Skin of body (tissue), 3 donors: ENCODE results near the gene FAF2. TPM values are rescaled to one million over a fixed set of nuclear protein-coding genes. Genes with fewer than 3 reads are reported as not detected.
"Not testable (repeated sequence)": the region's sequence is repeated elsewhere in the genome, so short reads cannot be mapped to it uniquely, and the experiment has no call there.

Source experiments
- DNase-seq: peaks from one replicate; lab custom pipeline; 2025; lab: John Stamatoyannopoulos, UW
- small RNA-seq: library from RNA; depleted of rRNA; stranded (forward); fragments of <200 nt; gene quantifications from one replicate; pipeline ENCODE3, GENCODE V24; 2014; ENCODE audit warnings: low replicate concordance
- total RNA-seq: library from RNA; depleted of rRNA; stranded (reverse); fragments of >200 nt; gene quantifications from one replicate; pipeline ENCODE4 v1.2.3, GENCODE V29; 2014

The FAF2 gene
- total RNA-seq, 1 donor from 2014 or later = 32.4 TPM

DNA sequence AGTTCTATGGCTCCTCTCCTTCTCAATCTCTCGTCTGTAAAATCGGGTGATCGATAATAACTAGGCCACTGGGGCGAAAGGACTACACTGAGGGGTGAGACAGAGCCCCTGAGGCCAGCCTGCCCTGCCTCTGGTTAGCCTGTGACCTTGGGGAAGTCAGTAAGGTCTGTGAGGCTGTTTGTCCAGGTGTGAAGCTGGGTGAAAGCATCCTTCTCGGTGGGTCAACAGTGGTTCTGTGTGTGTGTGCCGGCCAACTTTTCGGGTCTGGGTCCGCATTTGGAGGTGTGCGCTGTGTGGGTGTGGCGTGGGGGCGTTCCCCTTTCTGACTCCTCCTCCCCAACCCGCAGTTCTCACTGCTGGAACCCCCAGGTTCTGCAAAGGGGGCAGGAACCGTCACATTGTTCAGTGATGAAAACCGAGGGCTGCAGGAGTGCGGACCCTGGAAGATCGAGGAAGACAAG lies 94.0 kb downstream of the FAF2 start:
- no peak for DNase-seq

- DNase-seq = no peak
Measured at GRCh38 chr5:176542596-176543427, 94.6 kb downstream of the FAF2 start.

DNA sequence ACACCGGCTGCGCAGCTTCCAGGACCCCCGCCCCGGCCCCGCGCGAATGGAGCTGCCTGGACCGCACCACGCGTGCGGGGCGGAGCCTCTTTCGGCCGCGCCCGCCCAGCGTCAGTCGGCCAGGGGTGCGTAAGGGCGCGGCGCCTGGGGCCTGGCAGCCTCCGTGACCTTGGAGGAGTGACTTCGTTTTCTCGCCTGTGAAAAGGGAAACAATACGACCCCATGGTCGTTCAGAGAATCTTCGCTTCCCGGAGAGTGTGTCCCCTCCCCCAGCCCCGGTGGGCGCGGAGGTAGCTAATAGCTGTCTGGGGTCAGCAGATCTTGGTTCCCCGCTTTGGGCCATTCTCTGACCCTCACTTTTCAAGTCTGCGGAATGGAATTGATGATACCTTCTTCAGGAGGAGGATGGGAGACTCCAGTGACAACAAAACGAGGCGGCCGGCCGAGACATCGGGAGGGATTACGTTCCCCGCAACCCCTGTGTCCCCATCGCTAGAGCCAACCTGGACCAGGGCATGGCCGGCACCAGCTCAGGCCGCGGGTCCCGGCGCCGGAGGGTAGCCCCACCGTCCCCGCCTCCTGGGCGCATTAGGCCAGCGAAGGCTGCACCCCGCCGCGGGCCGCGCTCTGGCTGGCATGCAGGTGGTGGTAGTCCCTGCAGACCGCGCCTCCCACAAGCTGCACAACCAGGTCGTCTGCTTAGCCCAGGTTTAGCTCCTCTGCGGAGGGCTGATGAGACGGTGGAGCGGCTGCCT lies 95.4 kb downstream of the FAF2 start:
- DNase-seq = no peak

GRCh38 chr5:176545388-176545736 lies 97.2 kb downstream of the FAF2 start:
- no peak for DNase-seq

DNA sequence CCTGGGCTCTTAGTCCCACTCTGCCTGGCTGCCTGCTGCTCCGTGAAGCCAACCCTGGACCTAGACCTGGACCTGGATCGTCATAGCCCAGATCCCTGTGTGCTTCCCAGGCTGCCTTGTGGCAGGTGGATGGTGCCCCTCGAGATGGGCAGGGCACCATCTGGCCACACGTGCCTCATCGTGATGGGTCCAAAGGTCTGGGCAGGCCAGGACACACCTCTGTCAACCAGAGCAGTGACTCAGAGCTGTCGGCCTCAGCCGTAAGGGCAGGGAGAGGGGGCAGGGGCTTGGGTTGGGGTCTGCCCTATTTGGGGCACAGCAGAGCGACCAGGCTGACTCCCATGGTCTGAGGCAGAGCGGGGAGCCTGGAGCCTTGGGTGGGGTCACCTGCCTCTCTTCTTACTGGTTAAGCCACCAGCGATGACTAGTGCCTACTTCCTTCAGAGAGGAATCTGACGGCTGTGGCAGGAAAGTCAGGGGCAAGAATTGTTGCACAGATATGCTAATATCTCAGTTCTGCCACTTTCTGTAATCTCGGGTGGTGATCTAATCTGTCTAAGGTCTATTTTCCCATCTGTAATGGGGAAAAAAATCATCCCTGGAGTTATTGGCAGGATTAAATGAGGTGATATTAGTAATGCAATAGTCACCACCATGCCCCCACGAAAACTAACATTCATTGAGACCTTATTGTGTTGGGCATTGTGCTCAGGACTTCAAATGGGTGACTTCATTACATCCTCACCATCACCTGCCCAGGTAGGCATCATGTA lies 97.7 kb downstream of the FAF2 start:
- no peak for DNase-seq

- DNase-seq = no peak
Measured at GRCh38 chr5:176547802-176548201, 99.6 kb downstream of the FAF2 start.

GRCh38 chr5:176548967-176549444 lies 100.8 kb downstream of the FAF2 start, which contains the start of gene CDHR2:
TSS of gene CDHR2 (plus strand) at chr5:176549342. CDS start at chr5:176565353, 16,011 bp downstream.
- no peak for DNase-seq

DNA sequence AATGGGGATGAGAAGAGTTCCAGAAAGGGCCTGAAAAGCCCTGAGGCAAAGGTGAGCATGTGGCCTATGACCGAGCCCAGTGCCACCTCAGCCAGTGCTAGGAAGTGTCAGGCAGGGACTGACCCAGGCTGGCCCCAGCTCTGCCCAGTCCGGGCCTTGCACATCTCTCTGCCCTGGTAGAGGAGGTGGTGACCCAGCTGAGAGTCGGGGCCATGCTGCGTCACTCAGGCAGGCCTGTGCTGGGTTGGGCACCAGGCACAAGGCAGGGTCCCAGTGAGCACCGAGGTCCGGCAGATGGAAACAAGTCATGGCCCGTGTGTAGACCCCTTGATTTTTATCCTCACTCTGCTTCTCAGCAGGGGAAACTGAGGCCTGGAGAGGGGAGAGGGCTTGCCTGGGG lies 101.7 kb downstream of the FAF2 start:
- no peak for DNase-seq

DNA sequence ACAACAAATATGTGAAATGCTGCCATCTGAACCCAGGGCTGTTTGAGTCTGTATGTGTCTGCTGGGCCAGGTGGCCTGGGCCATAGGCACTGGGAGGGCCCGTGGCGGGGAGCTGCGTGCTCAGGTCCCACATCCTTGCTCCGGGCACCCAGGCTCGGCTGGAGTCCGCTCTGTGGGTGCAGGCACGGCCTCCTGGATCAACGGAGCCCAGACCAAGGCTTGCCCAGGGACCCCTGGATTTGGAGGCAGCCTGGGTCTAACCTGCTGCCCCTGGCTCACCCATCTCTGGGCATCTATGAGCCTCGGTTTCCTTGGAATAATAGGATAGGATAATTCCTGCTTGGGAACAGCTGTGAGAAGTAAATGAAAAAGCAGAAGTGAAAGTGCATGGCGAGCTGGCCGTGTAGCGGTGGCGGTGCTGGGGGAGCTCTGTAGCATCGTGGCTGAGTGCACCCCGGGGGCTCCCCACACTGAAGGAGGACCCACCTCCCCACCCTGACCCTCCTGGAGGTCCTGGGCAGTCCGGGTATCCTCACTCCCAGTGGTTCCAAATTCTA lies 102.2 kb downstream of the FAF2 start:
- no peak for DNase-seq

DNA sequence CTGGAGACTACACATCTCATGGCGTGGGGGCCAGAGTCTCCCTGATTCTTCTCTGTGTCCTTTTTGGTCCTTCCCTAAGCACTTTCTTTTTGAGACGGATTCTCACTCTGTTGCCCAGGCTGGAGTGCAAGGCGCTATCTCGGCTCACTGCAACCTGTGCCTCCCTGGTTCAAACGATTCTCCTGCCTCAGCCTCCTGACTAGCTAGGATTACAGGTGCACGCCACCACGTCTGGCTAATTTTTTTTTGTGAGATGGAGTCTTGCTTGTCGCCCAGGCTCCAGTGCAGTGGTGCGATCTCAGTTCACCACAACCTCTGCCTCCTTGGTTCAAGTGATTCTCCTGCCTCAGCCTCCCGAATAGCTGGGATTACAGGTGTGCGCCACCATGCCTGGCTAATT lies 102.8 kb downstream of the FAF2 start:
- not testable (repeated sequence) for DNase-seq

DNA sequence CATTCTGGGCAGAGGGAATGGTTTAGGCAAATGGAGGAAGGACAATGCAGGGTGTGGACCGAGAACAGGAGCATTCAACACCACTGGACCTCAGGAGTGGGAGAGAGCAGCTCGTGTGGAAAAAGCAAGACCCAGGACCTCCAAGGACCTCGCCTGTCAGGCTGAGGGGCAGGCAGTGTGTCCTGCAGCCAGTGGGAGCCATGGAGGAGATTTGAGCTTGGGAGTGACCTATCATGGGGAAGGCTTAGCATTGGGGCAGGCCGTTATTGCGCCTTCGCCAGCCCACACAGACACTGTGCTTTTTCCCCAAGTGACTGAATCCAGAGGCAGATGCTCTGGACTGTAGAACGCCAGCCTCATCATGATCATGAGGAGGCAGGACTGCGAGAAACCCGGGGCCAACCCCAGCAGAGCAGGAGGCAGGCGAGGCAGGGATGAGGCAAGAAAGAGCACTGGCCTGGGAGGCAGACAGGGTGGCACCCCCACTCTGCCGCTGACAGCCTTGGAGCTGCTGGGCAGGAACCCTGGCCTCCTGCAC lies 104.2 kb downstream of the FAF2 start:
- no peak for DNase-seq

DNA sequence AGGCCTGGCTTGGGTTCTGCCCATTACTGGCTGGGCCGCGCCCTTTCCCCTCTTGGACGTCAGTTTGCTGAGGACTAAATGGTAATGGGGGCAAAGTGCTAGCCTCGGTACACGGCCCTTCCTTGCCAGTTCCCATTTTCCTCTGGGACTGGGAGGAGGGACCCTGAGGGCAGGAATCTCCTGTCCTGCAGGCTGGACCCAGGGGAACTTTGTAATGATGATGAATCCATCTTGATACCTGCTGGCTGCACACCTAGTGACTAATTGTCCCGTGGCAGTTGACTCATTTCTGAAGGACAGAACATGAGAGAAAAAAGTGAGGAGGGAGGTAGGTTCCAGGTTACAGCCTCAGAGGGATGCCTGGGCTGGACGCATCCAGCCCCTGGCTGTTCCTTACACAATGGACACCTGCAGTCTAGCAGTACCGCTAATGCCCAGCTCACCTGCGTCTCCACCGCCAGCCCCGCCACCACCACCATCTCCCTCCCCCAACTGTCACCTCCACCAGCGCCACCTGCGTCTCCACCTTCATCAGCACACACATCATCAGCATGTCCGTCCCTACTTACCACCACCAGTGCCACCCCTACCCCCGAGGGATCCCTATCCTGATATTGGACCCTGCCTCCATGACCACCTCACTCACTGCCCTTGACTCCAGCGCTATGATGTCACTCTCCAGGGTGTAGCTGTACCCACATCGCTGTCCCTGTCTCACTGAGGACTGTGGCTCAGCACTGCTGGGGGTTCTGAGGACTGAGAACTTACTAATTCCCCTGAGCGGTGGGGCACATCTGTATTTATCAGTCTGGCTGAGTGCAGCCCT lies 105.3 kb downstream of the FAF2 start:
- DNase-seq = no peak

- no peak for DNase-seq
Measured at GRCh38 chr5:176557846-176558245, 109.7 kb downstream of the FAF2 start.

Small RNA genes lying within 50 kb of the gene (small RNA-seq; reads per million reads assigned to genes)
- not detected for gene AC010297.1
- not detected for gene RF00019
- gene RN7SL684P = not detected

Other genes with a start within 250 kb of the FAF2 start
- gene SIMC1, start 210.0 kb upstream of the FAF2 start, total RNA-seq = 11.6 TPM
- 41.9 TPM for gene KIAA1191, start 86.6 kb upstream of the FAF2 start, total RNA-seq
- 12.3 TPM for gene ARL10, start 82.9 kb upstream of the FAF2 start, total RNA-seq
- gene NOP16, start 59.8 kb upstream of the FAF2 start, total RNA-seq = 11.6 TPM
- gene HIGD2A, start 59.6 kb upstream of the FAF2 start, total RNA-seq = 69.9 TPM
- 63.0 TPM for gene CLTB, start 31.8 kb upstream of the FAF2 start, total RNA-seq
- gene RNF44, start 89.0 kb downstream of the FAF2 start, total RNA-seq = 9.5 TPM
- gene CDHR2, start 101.0 kb downstream of the FAF2 start, total RNA-seq = not detected
- 4.8 TPM for gene GPRIN1, start 161.8 kb downstream of the FAF2 start, total RNA-seq
- gene SNCB, start 182.1 kb downstream of the FAF2 start, total RNA-seq = 0.39 TPM
- not detected for gene EIF4E1B, start 182.3 kb downstream of the FAF2 start, total RNA-seq
- 16.6 TPM for gene TSPAN17, start 199.1 kb downstream of the FAF2 start, total RNA-seq